Calu3 (cell line): Measurements from ENCODE around the gene PMM2. TPM values are rescaled to one million over a fixed set of nuclear protein-coding genes. Genes with fewer than 3 reads are reported as not detected.

Source experiments
- BruUV-seq: library from RNA; stranded (reverse); fragments of 400-500 nt; replicated peaks from 2 replicates; lab custom pipeline; 2021; lab: Mats Ljungman, UMichigan
- CTCF ChIA-PET: fragments of 300-600 bp; sonication (Branson Sonifier 250); formaldehyde crosslinking; loops from one replicate; lab custom pipeline; 2022; ENCODE audit warnings: antibody characterized with exemption; lab: Charles Lee
- DNase-seq: peaks from one replicate; pipeline ENCODE4 v3.0.0; 2022
- H3K27ac Mint-ChIP-seq: one replicate; pipeline ENCODE4 v1.8.0; 2022; ENCODE audit warnings: mixed read lengths; ENCODE audit not compliant: unreplicated experiment
- H3K27me3 Mint-ChIP-seq: one replicate; pipeline ENCODE4 v1.8.0; 2022; ENCODE audit warnings: mixed read lengths; ENCODE audit not compliant: unreplicated experiment
- H3K36me3 Mint-ChIP-seq: one replicate; pipeline ENCODE4 v1.8.0; 2022; ENCODE audit warnings: mild to moderate bottlenecking, moderate library complexity, mixed read lengths; ENCODE audit not compliant: insufficient read depth, unreplicated experiment
- H3K4me1 Mint-ChIP-seq: one replicate; pipeline ENCODE4 v1.8.0; 2022; ENCODE audit warnings: mild to moderate bottlenecking, low read depth, mixed read lengths; ENCODE audit not compliant: unreplicated experiment
- H3K4me3 Mint-ChIP-seq: one replicate; pipeline ENCODE4 v1.8.0; 2022; ENCODE audit warnings: mild to moderate bottlenecking, low read depth, moderate library complexity, mixed read lengths; ENCODE audit not compliant: unreplicated experiment
- H3K9me3 Mint-ChIP-seq: one replicate; pipeline ENCODE4 v1.8.0; 2022; ENCODE audit warnings: low read depth, mixed read lengths; ENCODE audit not compliant: unreplicated experiment
- intact Hi-C: fragments of 100-400 bp; cut with micrococcal nuclease; formaldehyde crosslinking; loops from one replicate; pipeline ENCODE4 v1.10.0; 2022; ENCODE audit not compliant: unreplicated experiment
- total RNA-seq: library from RNA; stranded (reverse); gene quantifications from 2 replicates; pipeline ENCODE4 v1.2.3, GENCODE V29; 2022
- TF ChIP-seq, protein P1 (sequence below): fragments of 200-600 bp; IDR thresholded peaks from one replicate; pipeline ENCODE4 v1.8.0; 2022; ENCODE audit warnings: antibody characterized with exemption; ENCODE audit not compliant: unreplicated experiment

The PMM2 gene
- total RNA-seq, 1 experiment from 2014 or later = 88.3 TPM

DNA sequence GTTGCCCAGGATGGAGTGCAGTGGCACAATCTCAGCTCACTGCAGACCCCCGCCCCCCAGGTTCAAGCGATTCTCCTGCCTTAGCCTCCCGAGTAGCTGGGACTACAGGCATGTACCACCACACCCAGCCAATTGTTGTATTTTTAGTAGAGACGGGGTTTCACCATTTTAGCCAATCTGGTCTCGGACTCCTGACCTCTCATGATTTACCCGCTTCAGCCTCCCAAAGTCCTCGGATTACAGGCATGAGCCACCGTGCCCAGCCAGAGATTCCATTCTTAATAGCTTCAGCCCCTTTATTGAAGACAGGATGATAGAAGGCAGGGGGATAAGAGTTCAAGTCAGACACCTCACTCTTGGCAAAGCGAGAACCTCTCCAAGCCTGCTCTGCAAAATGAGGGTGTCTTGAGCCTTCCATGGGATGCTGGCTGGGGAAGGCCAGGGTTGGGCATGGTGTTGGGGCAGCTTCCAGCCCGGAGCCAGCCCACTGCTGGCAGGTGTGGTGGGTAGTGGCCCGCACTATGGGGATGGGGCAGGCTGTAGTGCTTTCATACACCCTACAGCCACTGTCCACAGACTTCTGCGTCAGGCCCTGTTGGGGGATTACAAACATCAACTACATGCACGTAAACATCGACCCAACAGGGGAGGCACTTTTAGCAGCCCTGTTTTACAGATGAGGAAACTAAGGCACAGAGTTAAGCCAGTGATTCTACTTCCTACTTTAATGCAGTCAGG is 67.7 kb downstream of the PMM2 start:
- H3K4me3 Mint-ChIP-seq = peak overlapping the region; percentile 31
- no peaks in the 10 kb centered on the region for H3K27me3 Mint-ChIP-seq
- CTCF ChIA-PET = interaction anchor here (0.9 to 2.4 kb wide), 3 partner anchors 13 to 71 kb away, joined by 3 to 7 read pairs (median 3); no protein-coding TSS in a partner anchor
- TF ChIP-seq, protein P1, sequence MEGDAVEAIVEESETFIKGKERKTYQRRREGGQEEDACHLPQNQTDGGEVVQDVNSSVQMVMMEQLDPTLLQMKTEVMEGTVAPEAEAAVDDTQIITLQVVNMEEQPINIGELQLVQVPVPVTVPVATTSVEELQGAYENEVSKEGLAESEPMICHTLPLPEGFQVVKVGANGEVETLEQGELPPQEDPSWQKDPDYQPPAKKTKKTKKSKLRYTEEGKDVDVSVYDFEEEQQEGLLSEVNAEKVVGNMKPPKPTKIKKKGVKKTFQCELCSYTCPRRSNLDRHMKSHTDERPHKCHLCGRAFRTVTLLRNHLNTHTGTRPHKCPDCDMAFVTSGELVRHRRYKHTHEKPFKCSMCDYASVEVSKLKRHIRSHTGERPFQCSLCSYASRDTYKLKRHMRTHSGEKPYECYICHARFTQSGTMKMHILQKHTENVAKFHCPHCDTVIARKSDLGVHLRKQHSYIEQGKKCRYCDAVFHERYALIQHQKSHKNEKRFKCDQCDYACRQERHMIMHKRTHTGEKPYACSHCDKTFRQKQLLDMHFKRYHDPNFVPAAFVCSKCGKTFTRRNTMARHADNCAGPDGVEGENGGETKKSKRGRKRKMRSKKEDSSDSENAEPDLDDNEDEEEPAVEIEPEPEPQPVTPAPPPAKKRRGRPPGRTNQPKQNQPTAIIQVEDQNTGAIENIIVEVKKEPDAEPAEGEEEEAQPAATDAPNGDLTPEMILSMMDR = no peak
- peaks cover 92% of the 10 kb centered on the region for H3K36me3 Mint-ChIP-seq
- BruUV-seq = TSS peak; percentile 21
- no peaks in the 10 kb centered on the region for H3K9me3 Mint-ChIP-seq
- peaks cover 84% of the 10 kb centered on the region for H3K4me1 Mint-ChIP-seq
- intact Hi-C loops = no loop called here
- peak overlapping the region; percentile 76 for H3K27ac Mint-ChIP-seq
- no peak for DNase-seq

DNA sequence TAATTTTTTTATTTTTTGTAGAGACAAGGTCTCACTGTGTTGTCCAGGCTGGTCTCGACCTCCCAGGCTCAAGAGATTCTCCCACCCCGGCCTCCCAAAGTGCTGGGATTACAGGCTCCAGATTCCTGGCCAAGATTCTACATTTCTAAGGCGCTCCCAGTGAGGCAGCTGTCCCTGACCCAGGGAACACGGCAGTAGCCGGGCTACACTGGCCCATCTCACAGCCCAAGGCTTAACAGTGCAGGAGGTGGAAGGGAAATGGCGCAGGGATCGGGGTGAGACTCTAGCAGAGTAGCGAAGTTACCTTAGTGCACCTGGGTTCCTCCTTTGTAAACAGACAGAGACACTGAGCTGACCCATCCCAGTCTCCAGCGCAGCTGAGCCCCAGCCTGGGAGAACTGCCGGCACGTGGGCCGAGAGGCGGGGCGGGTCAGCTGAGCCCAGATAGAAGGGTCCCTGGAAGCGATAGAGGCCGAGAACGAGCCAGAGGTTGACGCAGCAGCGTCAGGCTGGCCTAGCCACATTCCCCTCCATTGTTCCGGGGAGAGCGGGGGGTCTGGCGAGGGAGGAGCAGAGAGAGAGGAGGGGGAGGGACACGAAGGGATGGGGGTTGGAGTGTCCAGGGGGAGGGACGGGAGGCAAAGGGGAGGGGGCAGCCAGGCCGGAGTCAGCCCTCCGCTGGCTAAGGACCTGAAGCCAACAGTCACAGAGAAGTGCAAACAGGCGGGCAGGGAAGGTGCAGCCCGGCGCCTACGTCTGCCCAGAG is 68.7 kb downstream of the PMM2 start:
- H3K27ac Mint-ChIP-seq = peak overlapping the region; percentile 79
- TF ChIP-seq, protein P1 = no peak

DNA sequence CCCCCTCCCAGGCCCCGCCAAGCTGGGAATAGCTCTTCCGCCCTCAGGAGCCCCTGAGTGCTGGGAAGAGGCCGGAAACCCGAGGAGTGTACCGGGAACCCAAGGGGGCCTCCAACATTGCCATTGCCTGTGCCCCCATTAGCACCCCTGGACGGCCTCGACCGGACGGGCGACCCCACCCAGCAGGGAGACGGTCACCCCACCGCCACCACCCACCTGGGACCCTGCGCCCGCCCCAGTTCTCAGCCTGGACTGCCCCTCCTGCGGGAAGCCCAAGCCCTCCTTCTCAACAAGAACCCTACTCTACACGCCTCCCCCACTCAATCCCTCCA is 69.2 kb downstream of the PMM2 start:
- Mint-ChIP-seq H3K9me3 (no peaks in the 10 kb centered on the region), H3K4me3 (peak overlapping the region; percentile 86), H3K4me1 (peaks cover 82% of the 10 kb centered on the region), H3K27ac (peak overlapping the region; percentile 79), H3K36me3 (peaks cover 76% of the 10 kb centered on the region), H3K27me3 (no peaks in the 10 kb centered on the region)
- intact Hi-C loops = no loop called here
- CTCF ChIA-PET = interaction anchor here (0.7 to 1.2 kb wide), 2 partner anchors 12 to 69 kb away, joined by 3 read pairs; no protein-coding TSS in a partner anchor
- DNase-seq = no peak
- TF ChIP-seq, protein P1 = no peak
- no TSS peak for BruUV-seq

More for the DNA sequence above, 68.7 kb downstream of the PMM2 start:
- Mint-ChIP-seq H3K4me1 (peaks cover 86% of the 10 kb centered on the region), H3K9me3 (no peaks in the 10 kb centered on the region), H3K4me3 (peak overlapping the region; percentile 86), H3K27me3 (no peaks in the 10 kb centered on the region), H3K36me3 (peaks cover 82% of the 10 kb centered on the region)
- peak; percentile 38 for DNase-seq
- intact Hi-C loops = no loop called here
- CTCF ChIA-PET = interaction anchor here (1.2 kb wide), 1 partner anchor 70 kb away, joined by 3 read pairs; no protein-coding TSS in a partner anchor
- BruUV-seq = no TSS peak

DNA sequence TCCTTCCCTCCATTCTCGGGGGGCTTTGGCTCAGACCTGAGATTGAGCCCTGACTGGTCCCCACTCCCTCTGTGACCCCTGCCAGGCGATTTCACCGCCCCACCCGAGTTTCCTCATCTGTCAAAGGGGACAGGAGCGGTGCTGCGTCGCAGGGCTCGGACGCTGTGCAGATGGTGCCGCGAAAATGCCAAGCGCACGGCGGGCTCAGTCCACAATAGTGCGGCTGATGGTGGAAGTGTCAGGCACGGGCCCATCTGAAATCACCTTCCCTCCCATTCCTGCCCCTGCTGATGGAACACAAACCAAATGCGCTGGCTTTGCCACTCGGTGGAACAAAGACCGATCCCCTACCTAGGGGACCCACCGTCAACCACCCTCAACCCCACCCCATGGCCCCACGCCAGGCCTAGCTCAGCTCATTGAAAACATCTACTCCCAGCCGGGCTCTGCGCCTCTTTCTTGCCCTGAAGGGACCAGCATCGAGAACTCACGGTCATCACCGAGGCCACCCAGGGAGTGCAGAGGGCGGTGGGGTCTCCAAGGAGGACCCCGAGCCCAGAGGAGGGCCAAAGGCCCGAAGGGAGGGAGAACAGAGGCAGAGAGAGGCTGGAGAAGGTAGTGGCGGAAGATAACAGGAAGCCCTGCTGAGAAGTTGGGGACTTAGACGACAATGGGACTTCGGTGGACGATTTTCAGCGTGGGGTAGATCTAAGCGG is 69.7 kb downstream of the PMM2 start:
- intact Hi-C loops = no loop called here

More for the DNA sequence above, 69.7 kb downstream of the PMM2 start:
- peaks cover 71% of the 10 kb centered on the region for H3K36me3 Mint-ChIP-seq
- no peaks in the 10 kb centered on the region for H3K9me3 Mint-ChIP-seq
- no peaks in the 10 kb centered on the region for H3K27me3 Mint-ChIP-seq
- TF ChIP-seq, protein P1 = no peak
- DNase-seq = peak; percentile 64
- H3K27ac Mint-ChIP-seq = peak overlapping the region; percentile 79
- peak overlapping the region; percentile 86 for H3K4me3 Mint-ChIP-seq
- H3K4me1 Mint-ChIP-seq = peaks cover 77% of the 10 kb centered on the region
- no TSS peak for BruUV-seq
- CTCF ChIA-PET = interaction anchor here (0.6 to 1.6 kb wide), 4 partner anchors 11 to 69 kb away, joined by 3 to 6 read pairs (median 3); no protein-coding TSS in a partner anchor
